GM23338 (cell line): ENCODE results near the gene PRKAA2. TPM values are rescaled to one million over a fixed set of nuclear protein-coding genes. Genes with fewer than 3 reads are reported as not detected.

Experiments used
- ATAC-seq: fragments of 200-7000 bp; cut with Tn5 transposase; 3 replicates; pipeline ENCODE4 v1.9.1; 2020
- DNase-seq: peaks from one replicate; pipeline ENCODE4 v3.0.0-alpha.2; 2015; ENCODE audit warnings: low spot score
- H2AFZ ChIP-seq: fragments of 200-600 bp; sonication (generic); 2 replicates; pipeline ENCODE4 v1.8.0; 2016; ENCODE audit warnings: antibody characterized with exemption, mild to moderate bottlenecking, moderate library complexity
- H3F3A ChIP-seq: fragments of 200-600 bp; sonication (generic); replicated peaks from 2 replicates; pipeline ENCODE4 v1.8.0; 2017; ENCODE audit warnings: antibody characterized with exemption, mixed run types, low read depth
- H3K27ac ChIP-seq: fragments of 200-600 bp; sonication (generic); 2 replicates; pipeline ENCODE4 v1.6.1; 2016; ENCODE audit warnings: low read depth
- H3K27me3 ChIP-seq: fragments of 200-600 bp; sonication (generic); 2 replicates; pipeline ENCODE4 v1.8.0; 2016; ENCODE audit warnings: mild to moderate bottlenecking, mixed run types, moderate library complexity; ENCODE audit not compliant: insufficient read depth
- H3K36me3 ChIP-seq: fragments of 200-600 bp; sonication (generic); 2 replicates; pipeline ENCODE4 v1.8.0; 2016; ENCODE audit warnings: mild to moderate bottlenecking; ENCODE audit not compliant: insufficient read depth
- H3K4me1 ChIP-seq: fragments of 200-600 bp; sonication (generic); 2 replicates; pipeline ENCODE4 v1.8.0; 2016; ENCODE audit warnings: mild to moderate bottlenecking, moderate library complexity; ENCODE audit not compliant: insufficient read depth
- H3K4me2 ChIP-seq: fragments of 200-600 bp; sonication (generic); 2 replicates; pipeline ENCODE4 v1.7.1; 2017; ENCODE audit warnings: mixed run types
- H3K4me3 ChIP-seq: fragments of 200-600 bp; sonication (generic); 2 replicates; pipeline ENCODE4 v1.6.1; 2016; ENCODE audit warnings: mixed run types
- H3K79me2 ChIP-seq: fragments of 200-600 bp; sonication (generic); replicated peaks from 2 replicates; pipeline ENCODE4 v1.8.0; 2017; ENCODE audit warnings: mild to moderate bottlenecking; ENCODE audit not compliant: insufficient read depth
- H3K9me2 ChIP-seq: fragments of 200-600 bp; sonication (generic); 2 replicates; pipeline ENCODE4 v1.8.0; 2017; ENCODE audit not compliant: insufficient read depth
- H4K20me1 ChIP-seq: fragments of 200-600 bp; sonication (generic); replicated peaks from 2 replicates; pipeline ENCODE4 v1.8.0; 2017; ENCODE audit warnings: mild to moderate bottlenecking; ENCODE audit not compliant: insufficient read depth
- H3K27ac Mint-ChIP-seq: 2 replicates; pipeline ENCODE4 v1.8.0; 2020; ENCODE audit warnings: inconsistent platforms, mild to moderate bottlenecking, moderate library complexity, mixed read lengths
- H3K27me3 Mint-ChIP-seq: 3 replicates; pipeline ENCODE4 v1.8.0; 2022; ENCODE audit warnings: low read depth, mild to moderate bottlenecking, moderate library complexity, mixed read lengths, inconsistent platforms; ENCODE audit not compliant: insufficient read depth, poor library complexity
- H3K36me3 Mint-ChIP-seq: 3 replicates; pipeline ENCODE4 v1.8.0; 2021; ENCODE audit warnings: low read depth, mild to moderate bottlenecking, inconsistent platforms, moderate library complexity, mixed read lengths
- H3K4me1 Mint-ChIP-seq: 3 replicates; pipeline ENCODE4 v1.8.0; 2020; ENCODE audit warnings: mild to moderate bottlenecking, inconsistent platforms, mixed read lengths
- H3K4me3 Mint-ChIP-seq: 3 replicates; pipeline ENCODE4 v1.8.0; 2021; ENCODE audit warnings: moderate library complexity, mild to moderate bottlenecking, inconsistent platforms, mixed read lengths
- H3K9me3 Mint-ChIP-seq: 3 replicates; pipeline ENCODE4 v1.8.0; 2020; ENCODE audit warnings: moderate library complexity, mild to moderate bottlenecking, inconsistent platforms, mixed read lengths
- CREB1 ChIP-seq: fragments of 250-450 bp; sonication (Bioruptor Pico); IDR thresholded peaks from 2 replicates; pipeline ENCODE4 v1.5.0; 2020; ENCODE audit warnings: low read depth, mild to moderate bottlenecking, moderate library complexity
- CTCF ChIP-seq, 2 experiments: fragments of 200-600 bp in 1 of 2; sonication (generic) in 1 of 2; conservative IDR thresholded peaks; 2 replicates each; pipeline versions ENCODE4 v1.5.1 to v1.6.1; 2016 to 2017; ENCODE audit warnings: antibody characterized with exemption in 2 of 2, low read depth in 2 of 2, mild to moderate bottlenecking in 2 of 2, moderate library complexity in 1 of 2
- EZH2 ChIP-seq: fragments of 200-600 bp; sonication (generic); IDR thresholded peaks from one replicate; pipeline ENCODE4 v1.8.0; 2017; ENCODE audit warnings: antibody characterized with exemption, mild to moderate bottlenecking, low read depth; ENCODE audit not compliant: unreplicated experiment
- EZH2phosphoT487 ChIP-seq: fragments of 200-600 bp; sonication (generic); IDR thresholded peaks from one replicate; pipeline ENCODE4 v1.8.1; 2018; ENCODE audit warnings: antibody characterized with exemption; ENCODE audit not compliant: unreplicated experiment
- JUNB ChIP-seq: IDR thresholded peaks from one replicate; pipeline ENCODE4 v1.6.1; 2016; ENCODE audit warnings: antibody characterized with exemption; ENCODE audit not compliant: unreplicated experiment
- POLR2AphosphoS5 ChIP-seq: IDR thresholded peaks from 2 replicates; pipeline ENCODE4 v1.6.1; 2016; ENCODE audit warnings: antibody characterized with exemption, low read depth
- ZNF462 ChIP-seq: fragments of 250-450 bp; sonication (Bioruptor Pico); IDR thresholded peaks from 2 replicates; pipeline ENCODE4 v1.5.0; 2020; ENCODE audit warnings: mild to moderate bottlenecking, moderate library complexity
- polyA plus RNA-seq: library from polyadenylated mRNA; unstranded; fragments of >200 nt; fragmentation: Nextera tagmentation; extraction: Ambion mirVana; gene quantifications from 2 replicates; pipeline ENCODE4 v1.2.1, GENCODE V29; 2016
- total RNA-seq: library from RNA; depleted of rRNA; stranded (reverse); fragments of >200 nt; shearing (Covaris generic); gene quantifications from 2 replicates; pipeline ENCODE4 v1.2.3, GENCODE V29; 2014

PRKAA2 gene
- total and polyA plus RNA-seq, 2 experiments from 2014 or later = 3.0 to 8.7 TPM

DNA sequence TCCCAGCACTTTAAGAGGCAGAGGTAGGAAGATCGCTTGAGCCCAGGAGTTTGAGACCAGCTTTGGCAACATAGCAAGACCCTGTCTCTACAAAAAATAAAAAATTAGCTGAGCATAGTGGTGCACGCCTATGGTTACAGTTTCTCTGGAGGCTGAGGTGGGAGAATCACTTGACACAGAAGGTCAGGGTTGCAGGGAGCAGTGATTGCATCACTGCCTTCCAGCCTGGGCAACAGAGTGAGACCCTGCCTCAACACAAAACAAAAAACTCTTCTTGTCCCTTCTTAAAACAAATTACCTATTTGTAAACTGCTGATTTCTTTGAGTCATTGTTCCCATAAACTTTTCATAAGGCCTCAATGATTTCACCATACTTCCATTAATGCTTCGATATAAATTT, 18.7 kb downstream of the PRKAA2 start:
- Histone ChIP-seq H3K9me2 (no peaks in the 10 kb centered on the region), H3K27ac (no peak overlapping the region), H3F3A (no peaks in the 10 kb centered on the region), H4K20me1 (no peaks in the 10 kb centered on the region), H3K4me2 (no peak overlapping the region), H3K36me3 (no peaks in the 10 kb centered on the region), H2AFZ (no peak overlapping the region), H3K27me3 (no peaks in the 10 kb centered on the region), H3K4me3 (no peak overlapping the region), H3K4me1 (peaks cover 5% of the 10 kb centered on the region), H3K79me2 (no peaks in the 10 kb centered on the region)
- DNase-seq (no peak), ATAC-seq (no peak)
- Mint-ChIP-seq H3K27ac (no peak overlapping the region), H3K4me3 (no peak overlapping the region), H3K27me3 (peaks cover 4% of the 10 kb centered on the region), H3K36me3 (no peaks in the 10 kb centered on the region), H3K4me1 (peaks cover 10% of the 10 kb centered on the region), H3K9me3 (no peaks in the 10 kb centered on the region)
- TF ChIP-seq CTCF (conservative IDR thresholded peaks at IDR 0.05; ENCODE audit: low read depth in 2 of 2) = no peak
- TF ChIP-seq ZNF462 (CRISPR knock-in tag) = no peak
- TF ChIP-seq CREB1 = no peak
- TF ChIP-seq POLR2AphosphoS5 = no peak
- TF ChIP-seq EZH2phosphoT487 = no peak
- TF ChIP-seq JUNB = no peak
- no peak for TF ChIP-seq EZH2
